ENCODE results near the gene CDH15. TPM values are rescaled to one million over a fixed set of nuclear protein-coding genes. Genes with fewer than 3 reads are reported as not detected.

CDH15 gene
- total RNA-seq, 1 donor from 2014 or later, result not detected

DNA sequence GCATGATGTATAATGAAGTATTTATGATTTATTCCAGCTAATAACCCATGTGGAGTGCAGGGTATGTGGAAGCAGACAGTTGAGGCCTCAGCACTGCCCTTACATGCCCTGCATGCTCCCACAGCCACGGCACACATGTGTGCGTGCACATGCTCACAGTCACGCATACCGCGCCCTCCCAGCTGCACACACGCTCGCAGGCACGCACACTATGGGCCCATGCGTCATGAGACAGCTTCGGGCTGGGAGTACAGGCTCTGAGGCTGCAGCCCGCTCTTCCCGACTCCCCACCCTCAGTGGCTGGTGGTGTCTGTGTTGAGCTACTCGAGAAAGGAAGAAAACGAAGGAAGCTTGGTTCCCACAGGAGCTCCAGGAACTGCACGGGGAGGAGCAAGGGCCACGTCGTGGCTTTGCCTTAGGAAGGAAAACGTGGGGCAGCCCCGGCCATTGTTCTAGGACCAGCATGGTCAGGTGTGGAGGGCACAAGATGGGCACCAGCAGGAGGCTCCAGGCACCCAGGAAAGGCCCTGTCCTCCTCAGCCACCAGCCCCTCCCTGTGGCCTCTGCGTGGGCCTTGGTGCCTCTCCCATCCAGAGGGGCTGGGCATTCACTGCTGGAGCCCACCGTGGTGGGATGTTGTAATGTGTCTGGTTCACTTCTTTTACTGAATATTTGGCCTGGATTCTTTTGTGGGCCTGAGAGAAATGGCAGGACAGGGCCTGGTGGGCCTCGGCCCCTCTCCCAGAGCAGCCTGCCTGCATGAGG, 27.5 kb upstream of the CDH15 start:
- Mint-ChIP-seq H3K36me3 (ENCODE audit: low read depth) (peaks cover 25% of the 10 kb centered on the region), H3K4me3 (no peak overlapping the region), H3K9me3 (peaks cover 5% of the 10 kb centered on the region), H3K27ac (no peak overlapping the region), H3K4me1 (ENCODE audit: low read depth) (no peaks in the 10 kb centered on the region), H3K27me3 (ENCODE audit: insufficient read depth) (no peaks in the 10 kb centered on the region)
- intact Hi-C loops (cut with micrococcal nuclease), result no loop called here
- DNase-seq (ENCODE audit: low spot score), result no peak

DNA sequence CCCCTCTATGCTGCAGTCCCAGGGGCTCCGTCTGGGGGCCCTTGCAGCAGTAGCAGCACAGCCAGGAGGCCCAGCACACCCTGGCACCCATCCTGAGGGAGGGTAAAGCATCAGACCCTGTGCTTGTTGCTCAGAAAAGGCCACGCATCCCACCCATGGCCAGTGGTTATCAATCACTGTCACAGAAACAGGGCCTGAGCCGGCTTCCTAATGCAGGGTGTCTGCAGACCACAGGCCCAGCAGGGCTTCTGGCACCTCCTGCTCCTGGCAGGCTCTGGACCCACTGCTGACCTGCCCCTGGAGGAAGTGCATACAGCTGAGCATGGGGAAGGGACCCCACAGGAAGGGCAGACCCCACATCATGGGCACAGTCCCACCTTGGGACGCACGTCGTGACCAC, 26.9 kb upstream of the CDH15 start:
- no peak overlapping the region for H3K27ac Mint-ChIP-seq
- H3K27me3 Mint-ChIP-seq (ENCODE audit: insufficient read depth), result no peaks in the 10 kb centered on the region
- no peaks in the 10 kb centered on the region for H3K4me1 Mint-ChIP-seq (ENCODE audit: low read depth)
- H3K4me3 Mint-ChIP-seq, result no peak overlapping the region
- DNase-seq (ENCODE audit: low spot score), result no peak
- peaks cover 10% of the 10 kb centered on the region for H3K9me3 Mint-ChIP-seq
- intact Hi-C loops (cut with micrococcal nuclease), result no loop called here
- peaks cover 30% of the 10 kb centered on the region for H3K36me3 Mint-ChIP-seq (ENCODE audit: low read depth)

DNA sequence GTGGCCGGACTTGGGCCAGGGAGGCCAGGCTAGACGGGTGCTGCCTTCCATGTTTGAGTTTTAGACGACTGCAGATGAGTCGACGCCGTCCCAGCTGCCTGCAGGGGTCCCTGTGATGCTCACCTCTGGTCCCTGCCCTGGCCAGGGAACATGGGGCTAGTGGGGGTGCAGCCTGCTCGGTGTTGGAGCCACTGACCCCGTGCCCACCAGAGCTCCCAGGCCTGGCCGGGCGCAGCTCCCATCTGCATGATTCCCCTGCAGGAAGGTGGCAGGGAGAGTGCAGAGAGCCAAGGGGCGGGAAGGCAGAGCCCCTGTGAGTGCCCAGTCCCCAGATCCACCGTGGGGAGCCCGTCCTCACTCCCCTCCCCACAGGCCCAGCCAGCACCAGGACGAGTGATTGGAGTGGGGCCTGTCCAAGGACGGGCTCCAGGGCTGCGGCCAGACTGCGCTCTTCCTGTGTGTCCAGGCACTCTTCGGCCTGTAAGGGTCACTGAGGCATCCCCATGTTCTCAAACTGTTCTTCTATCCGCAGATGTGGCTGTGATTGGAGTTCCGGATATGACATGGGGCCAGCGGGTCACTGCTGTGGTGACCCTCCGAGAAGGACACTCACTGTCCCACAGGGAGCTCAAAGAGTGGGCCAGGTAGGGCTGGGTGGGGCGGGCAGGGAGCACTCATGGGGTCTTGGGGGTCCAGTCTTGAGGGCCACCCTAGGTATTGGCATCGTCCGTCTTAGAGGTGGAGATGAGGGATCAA, 26.0 kb upstream of the CDH15 start:
- Mint-ChIP-seq H3K4me3 (no peak overlapping the region), H3K36me3 (ENCODE audit: low read depth) (peaks cover 34% of the 10 kb centered on the region), H3K27ac (no peak overlapping the region), H3K4me1 (ENCODE audit: low read depth) (no peaks in the 10 kb centered on the region), H3K9me3 (peaks cover 10% of the 10 kb centered on the region), H3K27me3 (ENCODE audit: insufficient read depth) (no peaks in the 10 kb centered on the region)
- no peak for DNase-seq (ENCODE audit: low spot score)
- intact Hi-C loops (cut with micrococcal nuclease), result no loop called here

DNA sequence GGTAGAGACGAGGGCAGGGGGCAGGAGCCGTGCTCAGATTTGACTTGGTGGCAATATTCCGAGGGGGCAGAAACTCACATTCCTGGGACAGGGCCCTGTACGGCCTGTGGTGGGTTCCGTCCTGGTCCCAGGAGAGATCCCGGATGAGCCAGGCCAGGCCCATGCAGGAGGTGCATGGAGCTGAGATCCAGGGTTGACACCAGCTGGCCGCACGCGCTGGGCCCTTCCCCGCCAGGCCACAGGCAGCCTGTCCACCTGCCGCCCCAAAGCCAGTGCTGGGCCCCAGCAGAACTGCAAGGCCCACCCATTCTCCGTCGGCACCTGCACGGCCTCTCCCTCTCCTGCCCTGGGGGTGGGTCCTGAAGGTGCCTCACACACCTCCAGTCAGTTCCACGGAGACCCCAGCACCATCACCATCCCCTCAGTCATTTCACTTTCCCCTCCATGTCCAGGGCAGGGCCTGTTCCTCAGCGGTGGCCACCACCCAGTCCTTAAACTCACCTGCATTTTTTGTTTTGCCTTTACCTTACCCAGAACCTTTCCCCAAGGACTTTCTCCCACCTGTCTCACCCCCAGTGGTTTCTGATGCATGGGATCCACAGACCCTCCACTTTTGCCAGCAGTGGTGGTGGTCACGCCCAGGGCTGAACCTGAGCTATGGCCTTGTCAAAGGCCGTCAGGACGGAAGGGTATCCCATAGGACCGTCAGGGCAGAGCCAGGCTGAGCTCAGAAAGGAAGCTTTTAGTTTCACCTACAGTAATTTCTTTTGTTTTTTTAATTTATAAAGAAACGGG, 25.1 kb upstream of the CDH15 start:
- H3K4me3 Mint-ChIP-seq, result no peak overlapping the region
- H3K4me1 Mint-ChIP-seq (ENCODE audit: low read depth), result no peaks in the 10 kb centered on the region
- H3K27ac Mint-ChIP-seq, result no peak overlapping the region
- no peak for DNase-seq (ENCODE audit: low spot score)
- H3K27me3 Mint-ChIP-seq (ENCODE audit: insufficient read depth), result no peaks in the 10 kb centered on the region
- intact Hi-C loops (cut with micrococcal nuclease), result no loop called here
- peaks cover 34% of the 10 kb centered on the region for H3K36me3 Mint-ChIP-seq (ENCODE audit: low read depth)
- peaks cover 10% of the 10 kb centered on the region for H3K9me3 Mint-ChIP-seq

DNA sequence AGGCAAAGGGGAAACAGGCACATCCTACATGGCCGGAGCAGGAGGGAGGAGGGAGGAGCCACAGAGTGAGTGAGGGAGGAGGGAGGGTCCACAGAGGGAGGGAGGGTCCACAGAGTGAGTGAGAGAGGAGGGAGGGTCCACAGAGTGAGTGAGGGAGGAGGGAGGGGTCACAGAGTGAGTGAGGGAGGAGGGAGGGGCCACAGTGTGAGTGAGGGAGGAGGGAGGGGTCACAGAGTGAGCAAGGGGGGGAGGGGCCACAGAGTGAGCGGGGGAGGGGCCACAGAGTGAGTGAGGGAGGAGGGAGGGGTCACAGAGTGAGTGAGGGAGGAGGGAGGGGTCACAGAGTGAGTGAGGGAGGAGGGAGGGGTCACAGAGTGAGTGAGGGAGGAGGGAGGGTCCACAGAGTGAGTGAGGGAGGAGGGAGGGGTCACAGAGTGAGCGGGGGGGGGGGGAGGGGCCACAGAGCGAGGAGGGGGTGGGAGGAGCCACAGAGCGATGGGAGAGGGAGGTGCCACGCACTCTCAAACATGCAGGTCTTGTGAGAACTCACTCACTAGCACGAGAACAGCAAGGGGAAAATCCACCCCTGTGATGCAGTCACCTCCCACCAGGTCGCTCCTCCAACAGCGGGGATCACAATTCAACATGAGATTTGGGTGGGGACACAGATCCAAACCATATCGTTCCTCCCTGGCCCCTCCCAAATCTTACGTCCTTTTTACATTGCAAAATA, 24.3 kb upstream of the CDH15 start:
- intact Hi-C loops (cut with micrococcal nuclease), result no loop called here
- DNase-seq (ENCODE audit: low spot score), result no peak
- H3K9me3 Mint-ChIP-seq, result peaks cover 10% of the 10 kb centered on the region
- no peak overlapping the region for H3K27ac Mint-ChIP-seq
- no peak overlapping the region for H3K4me3 Mint-ChIP-seq
- H3K36me3 Mint-ChIP-seq (ENCODE audit: low read depth), result peaks cover 37% of the 10 kb centered on the region
- no peaks in the 10 kb centered on the region for H3K4me1 Mint-ChIP-seq (ENCODE audit: low read depth)
- H3K27me3 Mint-ChIP-seq (ENCODE audit: insufficient read depth), result no peaks in the 10 kb centered on the region

DNA sequence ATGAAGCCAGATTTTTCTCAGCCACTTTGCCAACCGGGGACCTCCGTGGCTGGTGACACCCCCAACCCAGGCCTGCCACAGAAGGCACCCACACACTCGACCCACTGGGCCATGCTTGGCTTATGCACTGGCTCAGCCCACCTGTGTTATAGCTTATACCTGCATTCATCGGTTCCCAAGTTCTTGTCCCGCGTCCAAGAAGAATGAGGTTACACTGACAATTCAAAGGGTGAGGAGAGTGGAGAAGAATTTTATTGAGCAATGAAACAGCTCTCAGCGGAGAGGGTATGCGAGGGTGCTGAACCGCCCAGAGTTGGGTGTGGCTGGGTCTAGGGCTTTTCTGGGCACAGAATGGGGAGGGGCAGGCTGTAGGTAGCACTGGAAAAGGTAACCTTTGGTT, 22.2 kb upstream of the CDH15 start:
- intact Hi-C loops (cut with micrococcal nuclease), result no loop called here
- peaks cover 10% of the 10 kb centered on the region for H3K9me3 Mint-ChIP-seq
- H3K27ac Mint-ChIP-seq, result no peak overlapping the region
- H3K4me1 Mint-ChIP-seq (ENCODE audit: low read depth), result no peaks in the 10 kb centered on the region
- no peaks in the 10 kb centered on the region for H3K27me3 Mint-ChIP-seq (ENCODE audit: insufficient read depth)
- peaks cover 35% of the 10 kb centered on the region for H3K36me3 Mint-ChIP-seq (ENCODE audit: low read depth)
- no peak overlapping the region for H3K4me3 Mint-ChIP-seq
- DNase-seq (ENCODE audit: low spot score), result no peak

DNA sequence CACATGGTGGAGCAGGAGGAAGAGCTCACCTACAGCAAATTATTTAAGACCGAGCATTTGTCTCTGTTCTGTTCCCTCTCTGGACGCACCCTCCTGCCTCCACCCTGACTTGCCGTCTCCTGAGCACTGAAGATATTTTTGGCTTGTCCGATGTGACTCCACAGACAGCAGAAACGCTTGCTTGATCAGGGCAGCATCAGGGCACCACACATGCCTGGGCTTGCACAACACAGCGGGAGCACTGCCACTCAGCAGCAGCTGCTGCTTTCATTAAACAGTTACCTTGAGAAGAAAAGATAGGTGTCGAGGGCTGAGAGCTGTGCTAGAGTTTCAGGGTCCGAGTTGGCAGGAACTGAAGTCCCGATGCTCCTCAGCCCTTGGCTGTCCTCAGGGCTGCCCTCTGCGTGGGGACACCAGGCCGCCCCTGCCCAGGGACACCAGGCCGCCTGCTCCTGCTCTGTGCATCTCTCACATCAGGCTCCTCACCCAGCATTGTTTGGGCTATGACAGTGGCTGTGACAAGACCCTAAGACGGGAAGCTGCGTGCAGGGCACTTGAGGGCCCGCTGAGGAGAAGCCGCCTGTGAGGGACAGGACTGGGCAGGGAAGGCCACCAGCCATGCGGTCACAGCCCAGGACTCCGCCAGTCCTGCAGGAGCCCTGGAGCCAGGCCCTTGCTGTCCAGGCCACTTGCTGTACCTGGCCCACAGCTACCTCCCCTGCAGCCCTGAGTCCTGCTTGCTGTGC, 21.3 kb upstream of the CDH15 start:
- Mint-ChIP-seq H3K27ac (no peak overlapping the region), H3K36me3 (ENCODE audit: low read depth) (peaks cover 35% of the 10 kb centered on the region), H3K9me3 (peaks cover 10% of the 10 kb centered on the region), H3K27me3 (ENCODE audit: insufficient read depth) (no peaks in the 10 kb centered on the region), H3K4me3 (no peak overlapping the region), H3K4me1 (ENCODE audit: low read depth) (no peaks in the 10 kb centered on the region)
- no peak for DNase-seq (ENCODE audit: low spot score)
- intact Hi-C loops (cut with micrococcal nuclease), result no loop called here

DNA sequence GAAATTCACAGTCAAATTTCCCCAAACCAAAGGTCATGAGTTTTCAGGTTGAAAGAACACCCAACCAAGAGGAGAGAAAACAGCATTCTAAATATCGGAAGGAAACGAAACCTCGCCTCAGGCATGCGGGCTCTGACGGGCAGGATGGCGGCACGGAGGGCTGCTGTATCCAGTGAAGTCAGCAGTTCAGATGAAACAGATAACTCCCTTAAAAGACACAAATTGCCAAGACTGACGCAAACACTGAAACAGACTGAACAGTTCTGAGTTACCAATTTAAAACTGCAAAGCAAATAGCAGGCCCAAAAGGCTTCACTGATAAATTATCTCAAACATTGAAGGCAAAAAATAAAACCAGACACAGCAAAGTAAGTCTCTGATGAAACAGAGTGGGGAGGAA, 20.6 kb upstream of the CDH15 start:
- H3K4me3 Mint-ChIP-seq, result no peak overlapping the region
- H3K9me3 Mint-ChIP-seq, result peaks cover 10% of the 10 kb centered on the region
- H3K27ac Mint-ChIP-seq, result no peak overlapping the region
- peaks cover 32% of the 10 kb centered on the region for H3K36me3 Mint-ChIP-seq (ENCODE audit: low read depth)
- no peak for DNase-seq (ENCODE audit: low spot score)
- no peaks in the 10 kb centered on the region for H3K27me3 Mint-ChIP-seq (ENCODE audit: insufficient read depth)
- intact Hi-C loops (cut with micrococcal nuclease), result no loop called here
- no peaks in the 10 kb centered on the region for H3K4me1 Mint-ChIP-seq (ENCODE audit: low read depth)

DNA sequence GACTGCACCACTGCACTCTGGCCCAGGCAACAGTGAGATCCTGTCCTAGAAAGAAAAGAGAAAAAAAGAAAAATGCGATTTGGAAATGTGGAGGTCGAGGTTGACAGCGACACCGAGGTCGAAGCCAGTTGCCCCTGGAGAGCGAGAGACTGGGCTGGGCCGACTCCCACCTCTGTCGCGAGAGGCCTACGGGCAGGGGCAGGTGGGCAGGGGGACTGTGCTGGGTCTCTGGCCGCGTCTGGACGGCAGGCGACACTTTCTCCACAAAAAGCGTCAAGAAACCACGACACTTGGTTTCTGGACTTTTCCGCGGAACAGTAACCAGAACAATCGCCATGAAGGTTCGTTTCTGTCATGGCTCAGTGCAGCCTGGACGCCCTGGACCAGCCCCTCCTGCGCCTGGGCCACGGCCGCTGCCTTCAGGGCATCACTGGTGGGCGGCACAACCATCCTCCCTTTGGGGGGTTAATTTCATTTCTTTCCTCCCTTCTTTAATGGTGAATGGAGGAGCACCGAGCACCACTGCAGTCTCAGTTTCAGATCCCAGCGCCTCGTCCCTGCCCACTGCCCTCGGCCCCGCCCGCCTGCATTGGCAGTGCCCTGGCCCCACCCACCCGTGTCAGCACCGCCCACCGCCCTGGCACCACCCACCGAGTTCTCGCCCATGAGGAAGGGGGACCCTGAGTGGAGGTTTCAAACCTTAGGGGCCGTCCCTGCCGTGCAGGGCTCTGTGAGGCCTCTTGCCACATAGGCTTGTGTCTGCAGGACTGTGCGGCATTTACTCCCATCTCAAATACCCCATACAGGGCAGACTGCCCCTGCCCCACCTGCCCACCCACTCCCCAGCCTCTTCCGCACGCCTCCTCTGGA, 18.5 kb upstream of the CDH15 start:
- Mint-ChIP-seq H3K4me3 (no peak overlapping the region), H3K27me3 (ENCODE audit: insufficient read depth) (no peaks in the 10 kb centered on the region), H3K9me3 (peaks cover 10% of the 10 kb centered on the region), H3K36me3 (ENCODE audit: low read depth) (peaks cover 20% of the 10 kb centered on the region), H3K27ac (no peak overlapping the region), H3K4me1 (ENCODE audit: low read depth) (no peaks in the 10 kb centered on the region)
- intact Hi-C loops (cut with micrococcal nuclease), result no loop called here
- DNase-seq (ENCODE audit: low spot score), result no peak

DNA sequence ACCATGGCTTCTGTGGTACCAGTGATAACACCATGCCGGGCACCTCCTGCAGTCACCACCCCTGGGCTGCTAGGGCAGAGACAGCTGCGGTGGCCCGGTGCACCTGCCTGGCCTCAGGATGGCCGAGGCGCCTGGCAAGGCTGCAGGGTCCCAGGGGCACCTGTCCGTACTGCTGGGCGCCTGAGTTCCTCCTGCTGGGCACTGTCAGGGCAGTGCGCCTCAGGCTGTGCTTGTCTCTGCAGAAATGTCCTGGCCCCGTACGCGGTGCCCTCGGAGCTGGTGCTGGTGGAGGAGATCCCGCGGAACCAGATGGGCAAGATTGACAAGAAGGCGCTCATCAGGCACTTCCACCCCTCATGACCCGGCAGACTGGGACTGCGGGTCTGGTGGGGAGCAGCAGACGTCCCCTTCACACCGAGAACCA, 17.7 kb upstream of the CDH15 start:
- DNase-seq (ENCODE audit: low spot score), result no peak
- H3K9me3 Mint-ChIP-seq, result peaks cover 11% of the 10 kb centered on the region
- H3K27me3 Mint-ChIP-seq (ENCODE audit: insufficient read depth), result no peaks in the 10 kb centered on the region
- no peak overlapping the region for H3K27ac Mint-ChIP-seq
- intact Hi-C loops (cut with micrococcal nuclease), result no loop called here
- no peak overlapping the region for H3K4me3 Mint-ChIP-seq
- H3K36me3 Mint-ChIP-seq (ENCODE audit: low read depth), result peaks cover 16% of the 10 kb centered on the region
- H3K4me1 Mint-ChIP-seq (ENCODE audit: low read depth), result no peaks in the 10 kb centered on the region

DNA sequence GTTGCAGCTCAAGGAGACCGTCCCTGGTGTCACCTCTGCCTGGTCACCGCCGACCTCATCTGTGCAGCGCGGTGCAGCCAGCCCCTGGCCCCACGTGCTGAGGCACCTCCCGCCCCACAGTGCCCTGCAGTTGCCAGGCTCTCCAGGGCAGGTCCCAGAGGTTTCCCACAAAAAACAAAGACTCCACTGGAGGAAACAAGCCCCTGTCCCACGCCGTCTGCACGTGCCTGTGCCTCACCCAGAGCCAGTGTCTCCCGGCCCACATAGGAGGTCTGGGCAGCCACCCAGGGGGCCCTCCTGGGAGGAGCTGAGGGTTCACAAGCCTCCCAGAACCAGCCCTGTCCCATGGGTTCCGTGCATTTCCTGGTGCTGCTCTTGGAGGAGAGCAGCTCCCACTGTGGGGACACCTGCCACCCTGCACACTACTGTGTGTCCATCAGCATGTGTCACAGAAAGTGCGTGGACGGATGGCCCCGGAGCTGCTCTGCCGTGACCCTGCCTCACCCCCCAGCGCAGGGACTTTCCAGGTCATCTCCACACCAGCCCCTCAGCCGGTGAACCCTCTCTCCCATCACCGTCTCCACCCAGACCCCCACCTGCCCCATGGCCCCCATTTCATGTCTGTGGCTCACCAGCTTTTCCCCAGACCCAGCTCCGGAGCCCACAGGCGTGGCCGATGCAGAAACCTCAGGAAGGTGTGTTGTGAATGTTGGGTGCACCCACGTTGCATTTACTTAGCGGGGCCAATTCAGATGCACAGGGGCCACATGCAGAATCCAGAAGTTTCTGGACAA, 17.0 kb upstream of the CDH15 start:
- Mint-ChIP-seq H3K27me3 (ENCODE audit: insufficient read depth) (no peaks in the 10 kb centered on the region), H3K27ac (no peak overlapping the region), H3K36me3 (ENCODE audit: low read depth) (peaks cover 9% of the 10 kb centered on the region), H3K4me3 (no peak overlapping the region), H3K9me3 (peaks cover 4% of the 10 kb centered on the region), H3K4me1 (ENCODE audit: low read depth) (no peaks in the 10 kb centered on the region)
- intact Hi-C loops (cut with micrococcal nuclease), result no loop called here
- no peak for DNase-seq (ENCODE audit: low spot score)

Data from activated T-helper 1 cell treated with anti-CD3 and anti-CD28 coated beads, Interleukin-12 subunit alpha, Interleukin-12 subunit beta, Interleukin-2, Interleukin-4 antibody, amounts not matched to agents 30 ng/mL and 10 ng/mL and 1 ng/mL, durations not matched to agents 14 hours and 24 hours and 36 hours (primary cell).